Measurements from ENCODE around the gene NDUFS6. TPM values are rescaled to one million over a fixed set of nuclear protein-coding genes. Genes with fewer than 3 reads are reported as not detected.

Gene NDUFS6
- total RNA-seq, 1 donor from 2014 or later, result 21.3 TPM

DNA sequence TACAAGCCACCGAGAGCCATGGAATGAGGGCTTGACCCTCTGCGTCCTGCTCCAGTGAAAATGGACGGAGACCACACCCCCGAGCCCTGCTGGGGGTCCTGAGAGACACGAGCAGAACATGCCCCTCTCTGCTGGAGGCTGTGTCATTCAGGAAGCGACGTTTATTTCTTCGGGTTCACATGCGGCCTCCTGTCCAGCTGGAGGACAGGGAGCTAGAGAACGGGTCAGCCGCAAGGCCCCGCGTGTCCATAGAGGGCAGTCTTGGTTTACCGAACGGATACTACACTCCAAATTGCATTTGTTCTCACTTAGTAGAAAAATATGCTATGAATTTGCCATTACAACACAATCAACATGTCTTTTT, 37.7 kb upstream of the NDUFS6 start:
- H3K9me3 ChIP-seq, result no peaks in the 10 kb centered on the region
- ATAC-seq, result no peak
- TF ChIP-seq CTCF (IDR thresholded peaks at IDR 0.05), result peak; percentile 64
- H3K4me3 ChIP-seq, result no peak overlapping the region
- peak; percentile 49 for DNase-seq
- no peaks in the 10 kb centered on the region for H3K36me3 ChIP-seq
- H3K27me3 ChIP-seq (ENCODE audit: low read depth), result peaks cover 40% of the 10 kb centered on the region
- intact Hi-C loops (cut with DNase I), result no loop called here
- no peak overlapping the region for H3K27ac ChIP-seq
- H3K4me1 ChIP-seq, result no peaks in the 10 kb centered on the region

DNA sequence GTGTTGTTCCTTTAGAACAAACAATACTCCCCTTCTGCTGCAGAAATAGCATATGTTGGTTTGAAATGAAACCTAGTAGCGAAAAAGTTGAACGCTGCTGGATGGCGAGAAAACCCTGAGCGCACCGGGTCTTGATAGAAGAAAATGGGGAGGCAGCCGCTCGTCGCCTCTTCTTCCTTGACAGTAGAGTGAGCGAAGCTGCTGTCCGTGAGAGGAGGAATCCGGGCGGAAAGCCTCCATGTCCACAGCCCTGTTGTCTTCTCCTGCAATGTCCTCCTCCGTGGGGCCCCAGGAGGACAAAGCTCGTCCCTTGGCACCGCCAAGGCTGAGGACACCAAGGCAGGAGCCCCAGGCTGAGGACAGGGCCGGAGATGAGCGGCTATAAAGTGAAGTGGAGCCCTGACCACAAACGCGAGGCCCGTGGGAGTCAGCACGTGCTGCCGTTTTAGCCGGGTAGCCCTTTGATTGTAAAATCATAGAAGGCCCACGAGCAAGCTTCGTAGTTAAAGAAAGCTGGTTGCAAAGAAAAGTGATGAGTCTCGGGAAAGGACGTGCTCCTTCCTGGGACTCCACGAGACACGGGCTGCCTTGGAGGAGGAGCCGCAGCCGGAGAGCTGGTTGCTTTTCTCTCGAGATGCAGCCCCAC, 37.1 kb upstream of the NDUFS6 start:
- no peaks in the 10 kb centered on the region for H3K36me3 ChIP-seq
- no peak overlapping the region for H3K27ac ChIP-seq
- peaks cover 40% of the 10 kb centered on the region for H3K27me3 ChIP-seq (ENCODE audit: low read depth)
- no peaks in the 10 kb centered on the region for H3K4me1 ChIP-seq
- ATAC-seq, result no peak
- peak; percentile 35 for DNase-seq
- no peak for TF ChIP-seq CTCF (IDR thresholded peaks at IDR 0.05)
- intact Hi-C loops (cut with DNase I), result no loop called here
- no peak overlapping the region for H3K4me3 ChIP-seq
- no peaks in the 10 kb centered on the region for H3K9me3 ChIP-seq

DNA sequence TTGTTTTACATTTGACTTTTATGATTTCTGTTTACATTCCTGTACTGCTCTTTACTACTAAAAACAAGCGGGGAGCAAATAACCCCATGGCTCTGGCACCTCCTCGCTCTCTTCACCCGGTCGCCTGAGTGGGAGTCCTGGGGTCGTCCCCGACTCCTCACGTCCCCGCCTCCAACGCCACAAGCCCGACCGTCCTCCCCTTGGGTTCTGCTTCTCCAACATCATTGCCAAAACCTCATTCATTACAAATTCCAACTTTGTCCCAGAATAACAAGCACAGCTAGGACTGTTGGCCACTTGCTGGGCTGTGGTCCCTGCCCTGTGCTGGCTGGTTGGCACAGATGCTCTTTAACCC, 36.6 kb upstream of the NDUFS6 start:
- H3K27me3 ChIP-seq (ENCODE audit: low read depth), result peaks cover 44% of the 10 kb centered on the region
- H3K27ac ChIP-seq, result no peak overlapping the region
- no peak for ATAC-seq
- H3K9me3 ChIP-seq, result no peaks in the 10 kb centered on the region
- DNase-seq, result peak; percentile 38
- intact Hi-C loops (cut with DNase I), result no loop called here
- no peak for TF ChIP-seq CTCF (IDR thresholded peaks at IDR 0.05)
- no peaks in the 10 kb centered on the region for H3K4me1 ChIP-seq
- H3K36me3 ChIP-seq, result no peaks in the 10 kb centered on the region
- H3K4me3 ChIP-seq, result no peak overlapping the region

GRCh38 chr5:1765141-1765879, 35.9 kb upstream of the NDUFS6 start:
- Histone ChIP-seq H3K9me3 (no peaks in the 10 kb centered on the region), H3K36me3 (no peaks in the 10 kb centered on the region), H3K4me1 (no peaks in the 10 kb centered on the region), H3K27ac (no peak overlapping the region), H3K4me3 (no peak overlapping the region), H3K27me3 (ENCODE audit: low read depth) (peaks cover 44% of the 10 kb centered on the region)
- ATAC-seq (no peak), DNase-seq (peak; percentile 36)
- intact Hi-C loops (cut with DNase I), result no loop called here
- no peak for TF ChIP-seq CTCF (IDR thresholded peaks at IDR 0.05)

GRCh38 chr5:1765880-1766235, 35.3 kb upstream of the NDUFS6 start:
- Histone ChIP-seq H3K4me3 (no peak overlapping the region), H3K27ac (no peak overlapping the region), H3K27me3 (ENCODE audit: low read depth) (peaks cover 41% of the 10 kb centered on the region), H3K9me3 (no peaks in the 10 kb centered on the region), H3K4me1 (no peaks in the 10 kb centered on the region), H3K36me3 (no peaks in the 10 kb centered on the region)
- ATAC-seq, result no peak
- intact Hi-C loops (cut with DNase I), result no loop called here
- TF ChIP-seq CTCF (IDR thresholded peaks at IDR 0.05), result no peak
- DNase-seq, result no peak

Measured in lower lobe of right lung (tissue), 2 donors.